Kidney (tissue), 14 donors: Measurements from ENCODE around the gene DHX16. TPM values are rescaled to one million over a fixed set of nuclear protein-coding genes. Genes with fewer than 3 reads are reported as not detected.

Source experiments
- DNase-seq, 5 donors: peaks; one replicate each; pipeline ENCODE4 v3.0.0-alpha.2; 2013 to 2020
- FAIRE-seq: peaks from 2 replicates; lab custom pipeline; 2012; peaks lifted over from hg19 to GRCh38; lab: Jason Lieb, UNC
- H3K27ac ChIP-seq, 2 donors: one replicate each; pipeline ENCODE4 v1.7.0; 2013; ENCODE audit warnings: low read depth in 2 of 2, low read length in 2 of 2, inconsistent platforms in 1 of 2
- H3K27me3 ChIP-seq: one replicate; pipeline ENCODE4 v1.7.1; 2013; ENCODE audit warnings: low read length, inconsistent platforms; ENCODE audit not compliant: control insufficient read depth, insufficient read depth
- H3K36me3 ChIP-seq, 3 donors: one replicate each; pipeline versions ENCODE4 v1.7.0 to v1.7.1; 2013; ENCODE audit warnings: low read length in 3 of 3, control low read depth in 1 of 3, inconsistent platforms in 1 of 3; ENCODE audit not compliant: insufficient read depth in 3 of 3, control insufficient read depth in 2 of 3
- H3K4me1 ChIP-seq, 3 donors: one replicate each; pipeline versions ENCODE4 v1.7.0 to v1.7.1; 2013; ENCODE audit warnings: low read length in 3 of 3, inconsistent platforms in 1 of 3, low read depth in 1 of 3; ENCODE audit not compliant: control insufficient read depth in 2 of 3, insufficient read depth in 2 of 3
- H3K4me3 ChIP-seq, 3 donors: one replicate each; pipeline versions ENCODE4 v1.7.0 to v1.8.1; 2013; ENCODE audit warnings: low read length in 3 of 3, control low read depth in 1 of 3, inconsistent platforms in 1 of 3
- H3K9ac ChIP-seq, 3 donors: one replicate each; pipeline versions ENCODE4 v1.7.0 to v1.7.1; 2013; ENCODE audit warnings: low read length in 3 of 3, control low read depth in 1 of 3, inconsistent platforms in 1 of 3
- H3K9me3 ChIP-seq, 3 donors: one replicate each; pipeline versions ENCODE4 v1.7.0 to v1.7.1; 2013; ENCODE audit warnings: low read length in 3 of 3, control low read depth in 1 of 3, inconsistent platforms in 1 of 3; ENCODE audit not compliant: control insufficient read depth in 2 of 3, insufficient read depth in 1 of 3
- intact Hi-C: fragments of 100-400 bp; cut with DNase I; formaldehyde crosslinking; loops from one replicate; pipeline ENCODE4 v1.11.1; 2022
- polyA plus RNA-seq: library from polyadenylated mRNA; stranded (reverse); fragments of 350-450 nt; fragmentation: Illumina TruSeq; extraction: RNeasy Lipid Tissue Mini Kit (QIAGEN cat#74804); gene quantifications from one replicate; pipeline ENCODE4 v1.2.3, GENCODE V29; 2014; ENCODE audit warnings: low read depth, low replicate concordance; ENCODE audit not compliant: insufficient read depth
- total RNA-seq: library from RNA; stranded (reverse); fragmentation: NEBNext Ultra II Directional; extraction: Animal tissue kit (Norgen Biotek cat#: 25700); gene quantifications from one replicate; pipeline ENCODE4 v1.2.1, GENCODE V29; 2021
- TF ChIP-seq, protein P1 (sequence below): IDR thresholded peaks from 3 replicates; pipeline ENCODE4 v1.5.1; 2012; ENCODE audit warnings: mild to moderate bottlenecking, moderate library complexity, borderline replicate concordance; ENCODE audit not compliant: insufficient read depth; ENCODE audit errors: extremely low read depth
- donor health status: control.
- donor health status: control.
- donor health status: control.
- donor health status: control.
- donor health status: control.
- donor health status: DM: yes; HTN: yes; CAD: no.
- donor health status: Normal renal cell carcinoma (clear cell type).

DHX16 gene
- total and polyA plus RNA-seq, 2 donors from 2014 or later: 26.7 to 30.5 TPM

DNA sequence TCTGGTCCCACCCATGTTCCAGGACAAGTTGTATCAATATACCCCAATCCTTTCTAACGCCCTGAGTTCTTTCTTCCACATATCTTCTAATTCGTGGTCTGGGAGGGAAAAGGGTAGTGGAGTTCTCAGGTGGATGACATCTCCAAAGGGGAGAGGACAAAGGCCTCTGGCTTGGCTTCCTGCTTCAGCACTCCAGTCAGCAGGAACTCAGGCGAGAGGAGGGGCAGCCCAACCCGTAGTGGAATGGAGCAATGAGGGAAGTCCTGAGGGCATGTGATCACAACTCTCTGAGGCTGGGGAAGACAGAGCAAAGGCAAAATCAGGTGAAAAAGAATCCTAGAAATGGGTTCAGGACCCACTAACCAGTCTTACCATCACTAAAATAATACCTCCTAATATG is 27.5 kb upstream of the DHX16 start:
- DNase-seq: peak in 2 of 5 donors; percentile 29 to 61
- H3K27ac ChIP-seq: peak overlapping the region in 1 of 2 donors; percentile 17
- no peaks in the 10 kb centered on the region for H3K27me3 ChIP-seq
- no peak overlapping the region for H3K4me3 ChIP-seq
- no peaks in the 10 kb centered on the region for H3K9me3 ChIP-seq
- intact Hi-C loops: no loop called here
- H3K36me3 ChIP-seq: peaks cover 0 to 6% (median 0%) of the 10 kb centered on the region in 3 donors
- no peak overlapping the region for H3K9ac ChIP-seq
- TF ChIP-seq, protein P1, sequence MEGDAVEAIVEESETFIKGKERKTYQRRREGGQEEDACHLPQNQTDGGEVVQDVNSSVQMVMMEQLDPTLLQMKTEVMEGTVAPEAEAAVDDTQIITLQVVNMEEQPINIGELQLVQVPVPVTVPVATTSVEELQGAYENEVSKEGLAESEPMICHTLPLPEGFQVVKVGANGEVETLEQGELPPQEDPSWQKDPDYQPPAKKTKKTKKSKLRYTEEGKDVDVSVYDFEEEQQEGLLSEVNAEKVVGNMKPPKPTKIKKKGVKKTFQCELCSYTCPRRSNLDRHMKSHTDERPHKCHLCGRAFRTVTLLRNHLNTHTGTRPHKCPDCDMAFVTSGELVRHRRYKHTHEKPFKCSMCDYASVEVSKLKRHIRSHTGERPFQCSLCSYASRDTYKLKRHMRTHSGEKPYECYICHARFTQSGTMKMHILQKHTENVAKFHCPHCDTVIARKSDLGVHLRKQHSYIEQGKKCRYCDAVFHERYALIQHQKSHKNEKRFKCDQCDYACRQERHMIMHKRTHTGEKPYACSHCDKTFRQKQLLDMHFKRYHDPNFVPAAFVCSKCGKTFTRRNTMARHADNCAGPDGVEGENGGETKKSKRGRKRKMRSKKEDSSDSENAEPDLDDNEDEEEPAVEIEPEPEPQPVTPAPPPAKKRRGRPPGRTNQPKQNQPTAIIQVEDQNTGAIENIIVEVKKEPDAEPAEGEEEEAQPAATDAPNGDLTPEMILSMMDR: no peak
- no peak for FAIRE-seq
- no peaks in the 10 kb centered on the region for H3K4me1 ChIP-seq

DNA sequence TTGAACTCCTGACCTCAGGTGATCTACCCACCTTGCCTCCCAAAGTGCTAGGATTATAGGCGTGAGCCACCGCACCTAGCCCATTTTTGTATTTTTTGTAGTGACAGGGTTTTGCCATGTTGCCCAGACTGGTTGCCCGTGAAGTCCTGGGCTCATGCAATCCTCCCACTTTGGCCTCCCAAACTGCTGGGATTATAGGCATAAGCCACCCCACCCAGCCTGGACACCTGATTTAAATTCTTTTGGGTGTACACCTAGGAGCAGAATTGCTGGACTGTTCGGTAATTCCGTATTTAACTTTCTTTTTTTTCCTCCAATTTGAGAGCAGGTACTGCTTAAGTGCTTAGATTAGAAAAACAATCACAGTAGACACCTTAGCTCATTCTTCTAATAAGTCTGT is 23.6 kb upstream of the DHX16 start:
- H3K36me3 ChIP-seq: no peaks in the 10 kb centered on the region
- intact Hi-C loops: no loop called here
- peak in 1 of 5 donors; percentile 24 for DNase-seq
- H3K27ac ChIP-seq: no peak overlapping the region
- TF ChIP-seq, protein P1: no peak
- FAIRE-seq: no peak
- no peak overlapping the region for H3K9ac ChIP-seq
- H3K9me3 ChIP-seq: no peaks in the 10 kb centered on the region
- no peak overlapping the region for H3K4me3 ChIP-seq
- H3K27me3 ChIP-seq: no peaks in the 10 kb centered on the region
- peaks cover 0 to 2% (median 2%) of the 10 kb centered on the region in 3 donors for H3K4me1 ChIP-seq

DNA sequence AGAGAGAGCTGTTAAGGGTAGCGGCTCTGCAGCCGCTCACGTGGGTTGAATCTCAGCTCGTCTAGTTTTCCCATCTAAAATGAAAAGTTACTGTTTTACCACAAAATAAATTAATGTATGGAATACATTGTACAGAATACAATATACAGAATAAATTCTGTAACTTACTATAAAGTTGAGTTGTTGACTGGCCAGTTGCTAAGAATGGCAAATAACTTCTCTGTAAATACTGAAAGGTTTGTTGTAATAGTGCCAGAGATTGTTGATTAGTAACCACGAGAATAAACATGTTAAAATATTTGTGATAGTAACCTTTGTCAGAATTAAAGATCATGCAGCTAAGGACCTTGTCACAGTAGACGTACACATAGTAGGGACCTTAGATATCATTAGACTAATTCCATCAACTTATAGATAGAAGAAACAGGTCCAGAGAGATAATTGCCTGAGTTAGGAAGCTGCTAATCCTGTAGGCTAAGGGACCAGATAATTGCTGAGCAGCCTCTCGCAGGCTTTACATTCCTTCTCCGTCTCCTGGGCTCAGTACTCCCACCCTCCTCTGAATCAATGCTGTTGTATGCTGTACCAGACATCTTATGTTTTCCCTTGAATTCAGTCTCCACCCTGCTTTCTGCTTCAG is 18.5 kb upstream of the DHX16 start:
- peaks cover 3 to 18% (median 15%) of the 10 kb centered on the region in 3 donors for H3K4me1 ChIP-seq
- DNase-seq (peak in 1 of 5 donors; percentile 45), FAIRE-seq (no peak)
- H3K27ac ChIP-seq: peak overlapping the region in 1 of 2 donors; percentile 58
- H3K4me3 ChIP-seq: peak overlapping the region; percentile 48 to 81 (median 50)
- no peaks in the 10 kb centered on the region for H3K36me3 ChIP-seq
- no peaks in the 10 kb centered on the region for H3K27me3 ChIP-seq
- H3K9ac ChIP-seq: peak overlapping the region in 2 of 3 donors; percentile 16 to 72
- intact Hi-C loops: no loop called here
- H3K9me3 ChIP-seq: no peaks in the 10 kb centered on the region
- TF ChIP-seq, protein P1: no peak
